VCaP (cell line): ENCODE data around the gene ARMC9.

Experiments used
- H3K27ac ChIP-seq: fragments of 450-650 bp; 2 replicates; pipeline ENCODE4 v1.5.1; 2017
- CTCF ChIP-seq: fragments of 450-650 bp; conservative IDR thresholded peaks from 2 replicates; pipeline ENCODE4 v1.5.1; 2017; ENCODE audit warnings: mild to moderate bottlenecking, moderate library complexity

ARMC9 gene

GRCh38 chr2:231222318-231223000, 24.0 kb downstream of the ARMC9 start:
- no peak for TF ChIP-seq CTCF
- no peak overlapping the region for H3K27ac ChIP-seq

- no peak for TF ChIP-seq CTCF
- H3K27ac ChIP-seq, result no peak overlapping the region
Measured at GRCh38 chr2:231223001-231223375, 24.6 kb downstream of the ARMC9 start.

GRCh38 chr2:231223458-231223976, 25.1 kb downstream of the ARMC9 start:
- no peak overlapping the region for H3K27ac ChIP-seq
- TF ChIP-seq CTCF, result no peak

GRCh38 chr2:231227310-231228162, 29.1 kb downstream of the ARMC9 start:
- TF ChIP-seq CTCF, result peak; percentile 85
- H3K27ac ChIP-seq, result peak overlapping the region; percentile 13; the same call in 1 of the 2 replicates

GRCh38 chr2:231228223-231228622, 29.8 kb downstream of the ARMC9 start:
- TF ChIP-seq CTCF, result no peak
- H3K27ac ChIP-seq, result peak overlapping the region; percentile 13; the same call in 1 of the 2 replicates

GRCh38 chr2:231228974-231229529, 30.6 kb downstream of the ARMC9 start:
- TF ChIP-seq CTCF, result no peak

GRCh38 chr2:231235217-231235616, 36.8 kb downstream of the ARMC9 start:
- TF ChIP-seq CTCF, result no peak
- no peak overlapping the region for H3K27ac ChIP-seq

More at GRCh38 chr2:231228974-231229529, 30.6 kb downstream of the ARMC9 start:
- H3K27ac ChIP-seq, result peak overlapping the region; percentile 13; the same call in 1 of the 2 replicates
